DND-41 (cell line): ENCODE results near the gene COL8A1.

Experiments used
- ATAC-seq: fragments of 200-7000 bp; cut with Tn5 transposase; 3 replicates; pipeline ENCODE4 v1.9.1; 2021; ENCODE audit warnings: low read depth; ENCODE audit not compliant: insufficient read depth
- DNase-seq: peaks from one replicate; pipeline ENCODE4 v3.0.0-alpha.2; 2020
- H2AFZ ChIP-seq: 2 replicates; pipeline ENCODE4 v1.6.0; 2012; ENCODE audit warnings: low read depth, low read length
- H3K27ac ChIP-seq: 2 replicates; pipeline ENCODE4 v1.5.1; 2012; ENCODE audit warnings: low read length, inconsistent platforms
- H3K27me3 ChIP-seq: fragments of 200-600 bp; sonication (generic); 2 replicates; pipeline ENCODE4 v1.6.0; 2012; ENCODE audit warnings: low read length, mild to moderate bottlenecking, inconsistent platforms; ENCODE audit not compliant: insufficient read depth, poor library complexity
- H3K36me3 ChIP-seq: 2 replicates; pipeline ENCODE4 v1.5.1; 2012; ENCODE audit warnings: low read length, inconsistent platforms; ENCODE audit not compliant: insufficient read depth
- H3K4me1 ChIP-seq: 2 replicates; pipeline ENCODE4 v1.5.1; 2012; ENCODE audit warnings: mild to moderate bottlenecking, low read length; ENCODE audit not compliant: insufficient read depth
- H3K4me2 ChIP-seq: 2 replicates; pipeline ENCODE4 v1.6.0; 2012; ENCODE audit warnings: mild to moderate bottlenecking, moderate library complexity, low read length, inconsistent platforms; ENCODE audit not compliant: insufficient read depth
- H3K4me3 ChIP-seq, 2 experiments: fragments of 200-600 bp in 1 of 2; shearing (Covaris generic) in 1 of 2; 2 replicates each; pipeline ENCODE4 v1.5.1; 2012 to 2016; ENCODE audit warnings: inconsistent platforms in 2 of 2, low read length in 2 of 2, mild to moderate bottlenecking in 2 of 2, low read depth in 1 of 2, moderate library complexity in 1 of 2
- H3K79me2 ChIP-seq: 2 replicates; pipeline ENCODE4 v1.6.0; 2012; ENCODE audit warnings: low read length, inconsistent platforms; ENCODE audit not compliant: insufficient read depth
- H3K9ac ChIP-seq: 2 replicates; pipeline ENCODE4 v1.6.0; 2012; ENCODE audit warnings: low read depth, mild to moderate bottlenecking, inconsistent platforms, low read length, moderate library complexity
- H3K9me3 ChIP-seq: 2 replicates; pipeline ENCODE4 v1.5.1; 2012; ENCODE audit warnings: low read length, moderate library complexity, mild to moderate bottlenecking, inconsistent platforms; ENCODE audit not compliant: insufficient read depth, severe bottlenecking
- H4K20me1 ChIP-seq: 2 replicates; pipeline ENCODE4 v1.6.0; 2012; ENCODE audit warnings: low read length; ENCODE audit not compliant: insufficient read depth
- EZH2 ChIP-seq: IDR thresholded peaks from 3 replicates; pipeline ENCODE4 v1.6.1; 2012; ENCODE audit warnings: borderline replicate concordance, low read depth, mild to moderate bottlenecking, moderate library complexity, low read length, inconsistent platforms; ENCODE audit not compliant: severe bottlenecking
- TF ChIP-seq, protein P1 (sequence below): IDR thresholded peaks from 2 replicates; pipeline ENCODE4 v1.5.1; 2012; ENCODE audit warnings: borderline replicate concordance, low read length, moderate library complexity, mild to moderate bottlenecking; ENCODE audit not compliant: poor library complexity, severe bottlenecking; ENCODE audit errors: extremely low read depth

Gene COL8A1

DNA sequence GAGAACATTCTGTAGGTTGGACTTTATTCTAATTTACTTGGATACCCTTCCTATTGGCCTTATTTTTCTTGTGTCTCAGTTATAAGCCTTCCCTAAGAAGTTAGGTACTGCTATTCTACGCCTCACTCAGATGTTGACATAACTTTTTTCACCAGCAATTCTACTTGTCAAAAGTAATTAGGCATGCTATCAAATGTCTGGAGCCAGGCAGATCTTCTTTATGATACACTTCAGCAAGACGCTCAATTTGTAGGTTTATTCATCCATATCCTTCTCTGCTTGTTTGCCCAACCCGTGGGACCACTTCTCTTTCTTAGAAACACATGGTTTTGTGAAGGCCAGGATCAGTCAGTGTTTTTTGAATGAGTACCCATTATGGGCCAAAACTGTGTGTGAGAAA lies 36.2 kb upstream of the COL8A1 start:
- Histone ChIP-seq H4K20me1 (no peaks in the 10 kb centered on the region), H3K4me3 (no peak overlapping the region), H3K4me2 (no peak overlapping the region), H3K27ac (no peak overlapping the region), H2AFZ (no peak overlapping the region), H3K79me2 (no peaks in the 10 kb centered on the region), H3K36me3 (no peaks in the 10 kb centered on the region), H3K27me3 (no peaks in the 10 kb centered on the region), H3K9ac (no peak overlapping the region), H3K9me3 (no peaks in the 10 kb centered on the region), H3K4me1 (no peaks in the 10 kb centered on the region)
- no peak for DNase-seq
- no peak for ATAC-seq
- no peak for TF ChIP-seq EZH2
- TF ChIP-seq, protein P1, sequence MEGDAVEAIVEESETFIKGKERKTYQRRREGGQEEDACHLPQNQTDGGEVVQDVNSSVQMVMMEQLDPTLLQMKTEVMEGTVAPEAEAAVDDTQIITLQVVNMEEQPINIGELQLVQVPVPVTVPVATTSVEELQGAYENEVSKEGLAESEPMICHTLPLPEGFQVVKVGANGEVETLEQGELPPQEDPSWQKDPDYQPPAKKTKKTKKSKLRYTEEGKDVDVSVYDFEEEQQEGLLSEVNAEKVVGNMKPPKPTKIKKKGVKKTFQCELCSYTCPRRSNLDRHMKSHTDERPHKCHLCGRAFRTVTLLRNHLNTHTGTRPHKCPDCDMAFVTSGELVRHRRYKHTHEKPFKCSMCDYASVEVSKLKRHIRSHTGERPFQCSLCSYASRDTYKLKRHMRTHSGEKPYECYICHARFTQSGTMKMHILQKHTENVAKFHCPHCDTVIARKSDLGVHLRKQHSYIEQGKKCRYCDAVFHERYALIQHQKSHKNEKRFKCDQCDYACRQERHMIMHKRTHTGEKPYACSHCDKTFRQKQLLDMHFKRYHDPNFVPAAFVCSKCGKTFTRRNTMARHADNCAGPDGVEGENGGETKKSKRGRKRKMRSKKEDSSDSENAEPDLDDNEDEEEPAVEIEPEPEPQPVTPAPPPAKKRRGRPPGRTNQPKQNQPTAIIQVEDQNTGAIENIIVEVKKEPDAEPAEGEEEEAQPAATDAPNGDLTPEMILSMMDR = no peak

DNA sequence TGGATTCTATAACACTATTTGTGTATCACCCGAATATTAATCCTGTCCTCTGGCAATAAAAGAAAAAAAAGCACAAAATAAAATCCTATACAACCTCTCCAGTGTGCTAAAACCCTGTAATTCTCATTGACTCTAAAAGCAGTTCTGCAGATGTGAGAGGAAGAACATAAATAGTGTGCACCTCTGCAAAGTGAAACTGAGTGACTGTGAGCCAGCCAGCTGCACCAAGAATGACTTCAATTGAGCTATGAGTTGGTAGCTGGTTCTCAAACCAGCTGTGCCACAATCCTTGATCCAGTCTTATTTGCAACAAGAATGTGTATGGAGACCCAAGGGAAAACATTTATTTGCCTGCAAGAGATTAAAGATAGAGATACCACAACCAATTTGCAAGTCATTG lies 31.2 kb upstream of the COL8A1 start:
- no peak for ATAC-seq
- H2AFZ ChIP-seq = no peak overlapping the region
- H3K9me3 ChIP-seq = no peaks in the 10 kb centered on the region
- no peaks in the 10 kb centered on the region for H3K79me2 ChIP-seq
- H4K20me1 ChIP-seq = no peaks in the 10 kb centered on the region
- H3K27me3 ChIP-seq = no peaks in the 10 kb centered on the region
- H3K36me3 ChIP-seq = no peaks in the 10 kb centered on the region
- no peak overlapping the region for H3K4me3 ChIP-seq
- H3K9ac ChIP-seq = no peak overlapping the region
- H3K4me2 ChIP-seq = no peak overlapping the region
- DNase-seq = no peak
- no peak overlapping the region for H3K27ac ChIP-seq
- TF ChIP-seq EZH2 = no peak
- TF ChIP-seq, protein P1 = no peak
- no peaks in the 10 kb centered on the region for H3K4me1 ChIP-seq

DNA sequence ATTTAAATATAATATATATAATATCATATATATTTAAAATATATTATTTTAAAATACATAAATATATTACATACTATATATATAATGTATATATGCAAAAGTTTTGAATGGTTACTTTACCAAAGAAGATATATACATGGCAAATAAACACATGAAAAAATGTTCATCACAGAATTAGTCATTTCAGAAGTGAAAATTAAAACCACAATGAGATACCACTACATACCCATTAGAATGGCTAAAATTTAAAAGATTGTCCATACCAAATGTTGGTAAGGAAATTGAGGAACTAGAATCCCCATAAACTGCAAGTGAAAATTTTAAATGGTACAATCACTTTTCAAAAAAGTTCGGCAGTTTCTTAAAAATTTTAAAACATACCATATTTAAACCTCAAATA lies 23.6 kb upstream of the COL8A1 start:
- Histone ChIP-seq H4K20me1 (no peaks in the 10 kb centered on the region), H2AFZ (no peak overlapping the region), H3K36me3 (no peaks in the 10 kb centered on the region), H3K79me2 (no peaks in the 10 kb centered on the region), H3K4me1 (no peaks in the 10 kb centered on the region), H3K9me3 (no peaks in the 10 kb centered on the region), H3K4me2 (no peak overlapping the region), H3K9ac (no peak overlapping the region), H3K4me3 (no peak overlapping the region), H3K27ac (no peak overlapping the region), H3K27me3 (no peaks in the 10 kb centered on the region)
- DNase-seq (no peak), ATAC-seq (no peak)
- TF ChIP-seq EZH2 = no peak
- TF ChIP-seq, protein P1 = no peak
